ENCODE data around the gene GRIK4. TPM values are rescaled to one million over a fixed set of nuclear protein-coding genes. Genes with fewer than 3 reads are reported as not detected.

GRIK4 gene
- total RNA-seq, 1 experiment from 2014 or later: 3.3 TPM

DNA sequence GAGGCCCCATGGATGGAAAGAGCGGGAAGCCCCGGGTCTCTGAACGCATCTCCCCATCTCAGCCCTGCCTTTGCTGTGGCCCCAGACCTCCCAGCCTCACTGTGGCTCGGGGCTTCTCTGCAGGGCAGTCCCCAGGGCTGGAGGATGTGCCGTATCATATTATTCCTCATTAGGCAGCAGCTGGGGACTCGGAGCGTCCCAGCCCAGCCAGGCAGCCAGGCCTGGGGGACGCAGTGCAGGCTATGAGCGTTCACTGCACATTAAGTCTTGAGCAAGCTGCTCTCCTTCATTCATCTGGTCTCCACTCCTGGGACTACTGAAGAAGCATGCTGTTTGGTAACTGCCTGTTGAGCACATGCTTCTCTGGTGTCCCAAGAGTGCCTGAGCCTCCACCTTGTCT is 285.6 kb downstream of the GRIK4 start (continued):
- TF ChIP-seq, protein P1, sequence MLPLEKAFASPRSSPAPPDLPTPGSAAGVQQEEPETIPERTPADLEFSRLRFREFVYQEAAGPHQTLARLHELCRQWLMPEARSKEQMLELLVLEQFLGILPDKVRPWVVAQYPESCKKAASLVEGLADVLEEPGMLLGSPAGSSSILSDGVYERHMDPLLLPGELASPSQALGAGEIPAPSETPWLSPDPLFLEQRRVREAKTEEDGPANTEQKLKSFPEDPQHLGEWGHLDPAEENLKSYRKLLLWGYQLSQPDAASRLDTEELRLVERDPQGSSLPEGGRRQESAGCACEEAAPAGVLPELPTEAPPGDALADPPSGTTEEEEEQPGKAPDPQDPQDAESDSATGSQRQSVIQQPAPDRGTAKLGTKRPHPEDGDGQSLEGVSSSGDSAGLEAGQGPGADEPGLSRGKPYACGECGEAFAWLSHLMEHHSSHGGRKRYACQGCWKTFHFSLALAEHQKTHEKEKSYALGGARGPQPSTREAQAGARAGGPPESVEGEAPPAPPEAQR (CRISPR knock-in tag; IDR thresholded peaks at IDR 0.05): no peak

DNA sequence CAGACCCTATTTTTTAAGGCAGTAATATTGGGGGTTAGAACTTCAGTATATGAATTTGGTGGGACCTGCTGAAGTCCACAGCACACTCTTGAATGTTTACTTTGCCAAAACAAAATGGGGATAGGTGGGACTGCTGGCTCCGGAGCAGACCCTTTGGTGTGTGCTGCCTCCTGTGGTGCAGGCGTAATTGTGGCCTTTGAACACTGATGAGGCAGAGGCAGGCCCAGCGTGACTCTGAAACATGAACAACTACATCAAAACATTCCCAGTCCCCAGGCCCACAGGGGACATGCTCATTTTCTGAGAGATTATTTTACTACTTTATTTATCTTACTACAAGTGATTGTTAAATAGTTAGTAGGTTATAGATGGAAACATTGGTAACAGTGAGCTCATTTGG is 287.3 kb downstream of the GRIK4 start:
- Mint-ChIP-seq H3K4me3 (no peak overlapping the region), H3K4me1 (peaks cover 7% of the 10 kb centered on the region), H3K36me3 (no peaks in the 10 kb centered on the region), H3K27ac (no peak overlapping the region), H3K27me3 (ENCODE audit: low read depth) (peaks cover 8% of the 10 kb centered on the region), H3K9me3 (no peaks in the 10 kb centered on the region)
- ATAC-seq (peak; percentile 36; the same call in 1 of the 2 replicates), DNase-seq (ENCODE audit: low spot score) (no peak)
- ChIA-PET POLR2A (no interaction called here), CTCF (interaction anchor here (1.0 kb wide), 3 partner anchors 103 to 154 kb away, joined by 3 to 5 read pairs (median 4); no protein-coding TSS in a partner anchor)
- no peak for TF ChIP-seq GRHL2 (CRISPR knock-in tag; IDR thresholded peaks at IDR 0.05; ENCODE audit: insufficient replicate concordance, severe bottlenecking)
- TF ChIP-seq, protein P2, sequence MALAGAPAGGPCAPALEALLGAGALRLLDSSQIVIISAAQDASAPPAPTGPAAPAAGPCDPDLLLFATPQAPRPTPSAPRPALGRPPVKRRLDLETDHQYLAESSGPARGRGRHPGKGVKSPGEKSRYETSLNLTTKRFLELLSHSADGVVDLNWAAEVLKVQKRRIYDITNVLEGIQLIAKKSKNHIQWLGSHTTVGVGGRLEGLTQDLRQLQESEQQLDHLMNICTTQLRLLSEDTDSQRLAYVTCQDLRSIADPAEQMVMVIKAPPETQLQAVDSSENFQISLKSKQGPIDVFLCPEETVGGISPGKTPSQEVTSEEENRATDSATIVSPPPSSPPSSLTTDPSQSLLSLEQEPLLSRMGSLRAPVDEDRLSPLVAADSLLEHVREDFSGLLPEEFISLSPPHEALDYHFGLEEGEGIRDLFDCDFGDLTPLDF (CRISPR knock-in tag; IDR thresholded peaks at IDR 0.05): no peak
- TF ChIP-seq ZNF232 (CRISPR knock-in tag; IDR thresholded peaks at IDR 0.05): no peak
- no peak for TF ChIP-seq ZBTB21 (CRISPR knock-in tag; IDR thresholded peaks at IDR 0.05; ENCODE audit: borderline replicate concordance)
- TF ChIP-seq KAT7 (CRISPR knock-in tag; IDR thresholded peaks at IDR 0.05; ENCODE audit: borderline replicate concordance): no peak
- TF ChIP-seq, protein P3, sequence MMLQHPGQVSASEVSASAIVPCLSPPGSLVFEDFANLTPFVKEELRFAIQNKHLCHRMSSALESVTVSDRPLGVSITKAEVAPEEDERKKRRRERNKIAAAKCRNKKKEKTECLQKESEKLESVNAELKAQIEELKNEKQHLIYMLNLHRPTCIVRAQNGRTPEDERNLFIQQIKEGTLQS (CRISPR knock-in tag; conservative IDR thresholded peaks at IDR 0.05): no peak
- TF ChIP-seq CREM (CRISPR knock-in tag; IDR thresholded peaks at IDR 0.05): no peak
- TF ChIP-seq, protein P4, sequence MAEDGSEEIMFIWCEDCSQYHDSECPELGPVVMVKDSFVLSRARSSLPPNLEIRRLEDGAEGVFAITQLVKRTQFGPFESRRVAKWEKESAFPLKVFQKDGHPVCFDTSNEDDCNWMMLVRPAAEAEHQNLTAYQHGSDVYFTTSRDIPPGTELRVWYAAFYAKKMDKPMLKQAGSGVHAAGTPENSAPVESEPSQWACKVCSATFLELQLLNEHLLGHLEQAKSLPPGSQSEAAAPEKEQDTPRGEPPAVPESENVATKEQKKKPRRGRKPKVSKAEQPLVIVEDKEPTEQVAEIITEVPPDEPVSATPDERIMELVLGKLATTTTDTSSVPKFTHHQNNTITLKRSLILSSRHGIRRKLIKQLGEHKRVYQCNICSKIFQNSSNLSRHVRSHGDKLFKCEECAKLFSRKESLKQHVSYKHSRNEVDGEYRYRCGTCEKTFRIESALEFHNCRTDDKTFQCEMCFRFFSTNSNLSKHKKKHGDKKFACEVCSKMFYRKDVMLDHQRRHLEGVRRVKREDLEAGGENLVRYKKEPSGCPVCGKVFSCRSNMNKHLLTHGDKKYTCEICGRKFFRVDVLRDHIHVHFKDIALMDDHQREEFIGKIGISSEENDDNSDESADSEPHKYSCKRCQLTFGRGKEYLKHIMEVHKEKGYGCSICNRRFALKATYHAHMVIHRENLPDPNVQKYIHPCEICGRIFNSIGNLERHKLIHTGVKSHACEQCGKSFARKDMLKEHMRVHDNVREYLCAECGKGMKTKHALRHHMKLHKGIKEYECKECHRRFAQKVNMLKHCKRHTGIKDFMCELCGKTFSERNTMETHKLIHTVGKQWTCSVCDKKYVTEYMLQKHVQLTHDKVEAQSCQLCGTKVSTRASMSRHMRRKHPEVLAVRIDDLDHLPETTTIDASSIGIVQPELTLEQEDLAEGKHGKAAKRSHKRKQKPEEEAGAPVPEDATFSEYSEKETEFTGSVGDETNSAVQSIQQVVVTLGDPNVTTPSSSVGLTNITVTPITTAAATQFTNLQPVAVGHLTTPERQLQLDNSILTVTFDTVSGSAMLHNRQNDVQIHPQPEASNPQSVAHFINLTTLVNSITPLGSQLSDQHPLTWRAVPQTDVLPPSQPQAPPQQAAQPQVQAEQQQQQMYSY (CRISPR knock-in tag; IDR thresholded peaks at IDR 0.05): no peak
- no peak for TF ChIP-seq PRRX2 (CRISPR knock-in tag; IDR thresholded peaks at IDR 0.05)

DNA sequence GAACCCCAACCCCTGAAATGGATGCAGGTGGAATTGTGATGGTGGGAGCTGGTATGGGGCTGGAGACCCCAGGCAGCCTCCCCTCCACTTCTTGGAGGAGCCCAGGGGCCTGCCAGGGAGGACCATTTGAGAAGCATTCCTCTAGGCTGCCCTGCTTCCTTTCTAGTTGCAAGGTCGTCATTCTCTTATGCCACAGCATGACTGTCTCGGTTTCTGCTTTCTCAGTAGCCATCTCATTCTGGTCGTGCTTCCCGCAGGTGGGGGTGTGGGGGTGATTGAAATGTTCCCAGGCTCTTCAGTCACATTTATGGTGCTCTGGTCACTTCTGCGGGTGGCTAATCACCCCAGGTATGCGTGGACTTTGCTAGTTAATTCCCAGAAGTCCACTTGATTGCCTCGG is 288.7 kb downstream of the GRIK4 start:
- POLR2A ChIA-PET: no interaction called here
- no peak overlapping the region for H3K27ac Mint-ChIP-seq

More for the DNA sequence above, 288.7 kb downstream of the GRIK4 start:
- CTCF ChIA-PET: no interaction called here
- H3K4me3 Mint-ChIP-seq: no peak overlapping the region
- peaks cover 7% of the 10 kb centered on the region for H3K4me1 Mint-ChIP-seq
- H3K9me3 Mint-ChIP-seq: no peaks in the 10 kb centered on the region
- TF ChIP-seq ZNF138 (CRISPR knock-in tag; conservative IDR thresholded peaks at IDR 0.05) (no peak), TP53 (CRISPR knock-in tag; IDR thresholded peaks at IDR 0.05) (no peak), TEAD1 (CRISPR knock-in tag; IDR thresholded peaks at IDR 0.05) (no peak), SOX15 (CRISPR knock-in tag; IDR thresholded peaks at IDR 0.05) (no peak), ZNF671 (CRISPR knock-in tag; IDR thresholded peaks at IDR 0.05) (no peak)
- TF ChIP-seq, protein P5, sequence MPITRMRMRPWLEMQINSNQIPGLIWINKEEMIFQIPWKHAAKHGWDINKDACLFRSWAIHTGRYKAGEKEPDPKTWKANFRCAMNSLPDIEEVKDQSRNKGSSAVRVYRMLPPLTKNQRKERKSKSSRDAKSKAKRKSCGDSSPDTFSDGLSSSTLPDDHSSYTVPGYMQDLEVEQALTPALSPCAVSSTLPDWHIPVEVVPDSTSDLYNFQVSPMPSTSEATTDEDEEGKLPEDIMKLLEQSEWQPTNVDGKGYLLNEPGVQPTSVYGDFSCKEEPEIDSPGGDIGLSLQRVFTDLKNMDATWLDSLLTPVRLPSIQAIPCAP (CRISPR knock-in tag; IDR thresholded peaks at IDR 0.05): no peak
- TF ChIP-seq, protein P6, sequence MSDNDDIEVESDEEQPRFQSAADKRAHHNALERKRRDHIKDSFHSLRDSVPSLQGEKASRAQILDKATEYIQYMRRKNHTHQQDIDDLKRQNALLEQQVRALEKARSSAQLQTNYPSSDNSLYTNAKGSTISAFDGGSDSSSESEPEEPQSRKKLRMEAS (CRISPR knock-in tag; IDR thresholded peaks at IDR 0.05): no peak
- TF ChIP-seq, protein P7, sequence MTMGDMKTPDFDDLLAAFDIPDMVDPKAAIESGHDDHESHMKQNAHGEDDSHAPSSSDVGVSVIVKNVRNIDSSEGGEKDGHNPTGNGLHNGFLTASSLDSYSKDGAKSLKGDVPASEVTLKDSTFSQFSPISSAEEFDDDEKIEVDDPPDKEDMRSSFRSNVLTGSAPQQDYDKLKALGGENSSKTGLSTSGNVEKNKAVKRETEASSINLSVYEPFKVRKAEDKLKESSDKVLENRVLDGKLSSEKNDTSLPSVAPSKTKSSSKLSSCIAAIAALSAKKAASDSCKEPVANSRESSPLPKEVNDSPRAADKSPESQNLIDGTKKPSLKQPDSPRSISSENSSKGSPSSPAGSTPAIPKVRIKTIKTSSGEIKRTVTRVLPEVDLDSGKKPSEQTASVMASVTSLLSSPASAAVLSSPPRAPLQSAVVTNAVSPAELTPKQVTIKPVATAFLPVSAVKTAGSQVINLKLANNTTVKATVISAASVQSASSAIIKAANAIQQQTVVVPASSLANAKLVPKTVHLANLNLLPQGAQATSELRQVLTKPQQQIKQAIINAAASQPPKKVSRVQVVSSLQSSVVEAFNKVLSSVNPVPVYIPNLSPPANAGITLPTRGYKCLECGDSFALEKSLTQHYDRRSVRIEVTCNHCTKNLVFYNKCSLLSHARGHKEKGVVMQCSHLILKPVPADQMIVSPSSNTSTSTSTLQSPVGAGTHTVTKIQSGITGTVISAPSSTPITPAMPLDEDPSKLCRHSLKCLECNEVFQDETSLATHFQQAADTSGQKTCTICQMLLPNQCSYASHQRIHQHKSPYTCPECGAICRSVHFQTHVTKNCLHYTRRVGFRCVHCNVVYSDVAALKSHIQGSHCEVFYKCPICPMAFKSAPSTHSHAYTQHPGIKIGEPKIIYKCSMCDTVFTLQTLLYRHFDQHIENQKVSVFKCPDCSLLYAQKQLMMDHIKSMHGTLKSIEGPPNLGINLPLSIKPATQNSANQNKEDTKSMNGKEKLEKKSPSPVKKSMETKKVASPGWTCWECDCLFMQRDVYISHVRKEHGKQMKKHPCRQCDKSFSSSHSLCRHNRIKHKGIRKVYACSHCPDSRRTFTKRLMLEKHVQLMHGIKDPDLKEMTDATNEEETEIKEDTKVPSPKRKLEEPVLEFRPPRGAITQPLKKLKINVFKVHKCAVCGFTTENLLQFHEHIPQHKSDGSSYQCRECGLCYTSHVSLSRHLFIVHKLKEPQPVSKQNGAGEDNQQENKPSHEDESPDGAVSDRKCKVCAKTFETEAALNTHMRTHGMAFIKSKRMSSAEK (CRISPR knock-in tag; IDR thresholded peaks at IDR 0.05; ENCODE audit: borderline replicate concordance): no peak
- TF ChIP-seq, protein P8, sequence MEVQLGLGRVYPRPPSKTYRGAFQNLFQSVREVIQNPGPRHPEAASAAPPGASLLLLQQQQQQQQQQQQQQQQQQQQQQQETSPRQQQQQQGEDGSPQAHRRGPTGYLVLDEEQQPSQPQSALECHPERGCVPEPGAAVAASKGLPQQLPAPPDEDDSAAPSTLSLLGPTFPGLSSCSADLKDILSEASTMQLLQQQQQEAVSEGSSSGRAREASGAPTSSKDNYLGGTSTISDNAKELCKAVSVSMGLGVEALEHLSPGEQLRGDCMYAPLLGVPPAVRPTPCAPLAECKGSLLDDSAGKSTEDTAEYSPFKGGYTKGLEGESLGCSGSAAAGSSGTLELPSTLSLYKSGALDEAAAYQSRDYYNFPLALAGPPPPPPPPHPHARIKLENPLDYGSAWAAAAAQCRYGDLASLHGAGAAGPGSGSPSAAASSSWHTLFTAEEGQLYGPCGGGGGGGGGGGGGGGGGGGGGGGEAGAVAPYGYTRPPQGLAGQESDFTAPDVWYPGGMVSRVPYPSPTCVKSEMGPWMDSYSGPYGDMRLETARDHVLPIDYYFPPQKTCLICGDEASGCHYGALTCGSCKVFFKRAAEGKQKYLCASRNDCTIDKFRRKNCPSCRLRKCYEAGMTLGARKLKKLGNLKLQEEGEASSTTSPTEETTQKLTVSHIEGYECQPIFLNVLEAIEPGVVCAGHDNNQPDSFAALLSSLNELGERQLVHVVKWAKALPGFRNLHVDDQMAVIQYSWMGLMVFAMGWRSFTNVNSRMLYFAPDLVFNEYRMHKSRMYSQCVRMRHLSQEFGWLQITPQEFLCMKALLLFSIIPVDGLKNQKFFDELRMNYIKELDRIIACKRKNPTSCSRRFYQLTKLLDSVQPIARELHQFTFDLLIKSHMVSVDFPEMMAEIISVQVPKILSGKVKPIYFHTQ (CRISPR knock-in tag; IDR thresholded peaks at IDR 0.05): no peak
- no peak for DNase-seq (ENCODE audit: low spot score)
- no peak for ATAC-seq
- H3K36me3 Mint-ChIP-seq: no peaks in the 10 kb centered on the region
- peaks cover 5% of the 10 kb centered on the region; the same call in 1 of the 2 replicates for H3K27me3 Mint-ChIP-seq (ENCODE audit: low read depth)

Measured in WTC11 (cell line).